ENCODE data around the gene GAL3ST1.

GRCh38 chr22:30605449-30606110 lies 31.1 kb upstream of the GAL3ST1 start:
- TF ChIP-seq CTCF (IDR thresholded peaks at IDR 0.05) (peak; percentile 78), EZH2 (IDR thresholded peaks at IDR 0.05) (no peak), EZH2phosphoT487 (IDR thresholded peaks at IDR 0.05) (no peak)

Data from neural progenitor cell (in vitro differentiated cells).